Neural cell (in vitro differentiated cells): ENCODE data around the gene MAD1L1. TPM values are rescaled to one million over a fixed set of nuclear protein-coding genes. Genes with fewer than 3 reads are reported as not detected.

ENCODE experiments used
- H2AFZ ChIP-seq: fragments of 200-600, 300-800 bp; sonication (generic), shearing (Covaris generic); 2 replicates; pipeline ENCODE4 v1.6.0; 2014; ENCODE audit warnings: low read depth, mild to moderate bottlenecking, antibody characterized with exemption, low read length, moderate library complexity
- H3F3A ChIP-seq: fragments of 200-600 bp; shearing (Covaris generic); 2 replicates; pipeline ENCODE4 v1.6.1; 2016; ENCODE audit warnings: mild to moderate bottlenecking, moderate library complexity, mixed read lengths, antibody characterized with exemption, low read length; ENCODE audit not compliant: insufficient read depth, poor library complexity, severe bottlenecking
- H3K27ac ChIP-seq: fragments of 200-600, 300-800 bp; sonication (generic), shearing (Covaris generic); 2 replicates; pipeline ENCODE4 v1.5.1; 2014; ENCODE audit warnings: mild to moderate bottlenecking, low read length, moderate library complexity
- H3K27me3 ChIP-seq: fragments of 300-800, 200-600 bp; sonication (generic), shearing (Covaris generic); 2 replicates; pipeline ENCODE4 v1.6.0; 2014; ENCODE audit warnings: mild to moderate bottlenecking, low read depth, low read length, moderate library complexity; ENCODE audit not compliant: insufficient read depth
- H3K36me3 ChIP-seq: fragments of 300-800, 200-600 bp; sonication (generic), shearing (Covaris generic); 2 replicates; pipeline ENCODE4 v1.5.1; 2014; ENCODE audit warnings: mild to moderate bottlenecking, antibody characterized with exemption, low read length, moderate library complexity; ENCODE audit not compliant: insufficient read depth
- H3K4me2 ChIP-seq: fragments of 300-800, 200-600 bp; sonication (generic), shearing (Covaris generic); 2 replicates; pipeline ENCODE4 v1.6.0; 2014; ENCODE audit warnings: mild to moderate bottlenecking, low read length
- H3K4me3 ChIP-seq: fragments of 300-800, 200-600 bp; sonication (generic), shearing (Covaris generic); 2 replicates; pipeline ENCODE4 v1.5.1; 2014; ENCODE audit warnings: mild to moderate bottlenecking, low read length, moderate library complexity
- H3K79me2 ChIP-seq: fragments of 200-600 bp; shearing (Covaris generic); replicated peaks from 2 replicates; pipeline ENCODE4 v1.6.0; 2014; ENCODE audit warnings: mild to moderate bottlenecking, low read length, moderate library complexity; ENCODE audit not compliant: insufficient read depth
- H3K9ac ChIP-seq: fragments of 300-800, 200-600 bp; sonication (generic), shearing (Covaris generic); 2 replicates; pipeline ENCODE4 v1.6.1; 2016; ENCODE audit warnings: mild to moderate bottlenecking, low read length, mixed read lengths
- H3K9me2 ChIP-seq: fragments of 200-600 bp; shearing (Covaris generic); 2 replicates; pipeline ENCODE4 v1.6.1; 2016; ENCODE audit warnings: mild to moderate bottlenecking, low read length, mixed read lengths; ENCODE audit not compliant: insufficient read depth
- H3K9me3 ChIP-seq: fragments of 200-600, 300-800 bp; sonication (generic), shearing (Covaris generic); 2 replicates; pipeline ENCODE4 v1.6.1; 2016; ENCODE audit warnings: mild to moderate bottlenecking, mixed run types, low read length, moderate library complexity, mixed read lengths
- H4K20me1 ChIP-seq: fragments of 200-600 bp; shearing (Covaris generic); 2 replicates; pipeline ENCODE4 v1.6.1; 2016; ENCODE audit warnings: mild to moderate bottlenecking, mixed run types; ENCODE audit not compliant: insufficient read depth
- EP300 ChIP-seq: fragments of 450-650 bp; conservative IDR thresholded peaks from 2 replicates; pipeline ENCODE4 v1.6.1; 2014; ENCODE audit warnings: antibody characterized with exemption, mild to moderate bottlenecking, moderate library complexity; ENCODE audit not compliant: poor library complexity, severe bottlenecking
- EZH2 ChIP-seq: fragments of 200-600, 300-800 bp; shearing (Covaris generic), sonication (generic); IDR thresholded peaks from 2 replicates; pipeline ENCODE4 v1.6.1; 2014; ENCODE audit warnings: antibody characterized with exemption, low read length, borderline replicate concordance, mild to moderate bottlenecking; ENCODE audit not compliant: insufficient read depth, poor library complexity, severe bottlenecking
- MXI1 ChIP-seq: fragments of 450-650 bp; conservative IDR thresholded peaks from 2 replicates; pipeline ENCODE4 v1.6.1; 2014; ENCODE audit warnings: antibody characterized with exemption, mild to moderate bottlenecking; ENCODE audit not compliant: poor library complexity, severe bottlenecking
- POLR2AphosphoS5 ChIP-seq: IDR thresholded peaks from 2 replicates; pipeline ENCODE4 v1.6.1; 2012
- RAD21 ChIP-seq: fragments of 450-650 bp; conservative IDR thresholded peaks from 2 replicates; pipeline ENCODE4 v1.6.1; 2014; ENCODE audit warnings: antibody characterized with exemption, mild to moderate bottlenecking, moderate library complexity
- SMC3 ChIP-seq: fragments of 450-650 bp; conservative IDR thresholded peaks from 2 replicates; pipeline ENCODE4 v1.6.1; 2014; ENCODE audit warnings: antibody characterized with exemption, mild to moderate bottlenecking, moderate library complexity; ENCODE audit not compliant: poor library complexity
- TAF1 ChIP-seq: IDR thresholded peaks from 2 replicates; pipeline ENCODE4 v1.6.1; 2012; ENCODE audit warnings: low read depth
- polyA plus RNA-seq: library from polyadenylated mRNA; depleted of rRNA; stranded (reverse); fragments of >200 nt; gene quantifications from 2 replicates; pipeline ENCODE4 v1.2.3, GENCODE V29; 2014
- TF ChIP-seq, protein P1 (sequence below): IDR thresholded peaks from 2 replicates; pipeline ENCODE4 v1.6.1; 2012; ENCODE audit warnings: borderline replicate concordance
- TF ChIP-seq, protein P2 (sequence below): fragments of 450-650 bp; IDR thresholded peaks from 2 replicates; pipeline ENCODE4 v1.5.1; 2014; ENCODE audit warnings: antibody characterized with exemption, mild to moderate bottlenecking, moderate library complexity; ENCODE audit not compliant: poor library complexity, severe bottlenecking

The MAD1L1 gene
- polyA plus RNA-seq, 1 donor from 2014 or later, result 31.4 TPM

DNA sequence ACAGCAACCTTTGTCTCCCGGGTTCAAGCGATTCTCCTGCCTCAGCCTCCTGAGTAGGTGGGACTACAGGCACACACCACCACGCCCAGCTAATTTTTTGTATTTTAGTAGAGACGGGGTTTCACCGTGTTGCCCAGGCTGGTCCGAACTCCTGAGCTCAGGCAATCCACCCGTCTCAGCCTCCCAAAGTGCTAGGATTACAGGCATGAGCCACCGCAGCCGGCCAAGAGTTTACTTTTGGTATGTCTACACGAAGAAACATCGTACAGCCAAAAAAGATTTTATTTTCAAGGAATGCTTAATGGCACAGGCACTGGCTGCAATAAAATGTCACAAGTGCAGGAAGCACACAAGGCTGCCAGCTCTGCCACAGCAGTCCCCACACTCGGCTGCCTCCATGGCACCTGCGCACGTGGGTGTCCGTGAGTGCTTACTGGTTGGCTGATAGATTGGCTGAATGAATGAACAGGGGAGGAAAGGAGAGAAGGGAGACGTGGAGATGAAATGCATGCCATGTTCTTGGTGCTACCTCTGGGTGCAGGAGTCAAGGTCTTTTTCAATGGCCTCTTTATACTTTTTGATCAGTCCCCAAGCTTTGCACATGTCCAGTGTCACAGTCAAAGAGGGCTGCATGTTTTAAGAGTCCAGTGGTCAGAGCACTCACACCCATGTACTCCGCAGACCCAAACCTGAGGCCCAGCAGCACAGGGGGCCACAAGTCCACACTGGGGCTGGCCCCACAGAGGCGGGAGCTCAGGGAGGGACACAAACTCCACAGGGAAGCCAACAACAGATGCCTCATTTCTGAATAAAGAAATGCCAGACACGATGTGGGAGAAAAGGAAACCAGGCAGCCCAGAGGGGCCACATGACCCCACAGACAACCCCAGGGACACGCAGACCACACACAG lies 198.2 kb downstream of the MAD1L1 start:
- no peak for TF ChIP-seq POLR2AphosphoS5
- no peak for TF ChIP-seq SMC3
- no peak for TF ChIP-seq MXI1
- TF ChIP-seq EP300, result no peak
- TF ChIP-seq, protein P1, sequence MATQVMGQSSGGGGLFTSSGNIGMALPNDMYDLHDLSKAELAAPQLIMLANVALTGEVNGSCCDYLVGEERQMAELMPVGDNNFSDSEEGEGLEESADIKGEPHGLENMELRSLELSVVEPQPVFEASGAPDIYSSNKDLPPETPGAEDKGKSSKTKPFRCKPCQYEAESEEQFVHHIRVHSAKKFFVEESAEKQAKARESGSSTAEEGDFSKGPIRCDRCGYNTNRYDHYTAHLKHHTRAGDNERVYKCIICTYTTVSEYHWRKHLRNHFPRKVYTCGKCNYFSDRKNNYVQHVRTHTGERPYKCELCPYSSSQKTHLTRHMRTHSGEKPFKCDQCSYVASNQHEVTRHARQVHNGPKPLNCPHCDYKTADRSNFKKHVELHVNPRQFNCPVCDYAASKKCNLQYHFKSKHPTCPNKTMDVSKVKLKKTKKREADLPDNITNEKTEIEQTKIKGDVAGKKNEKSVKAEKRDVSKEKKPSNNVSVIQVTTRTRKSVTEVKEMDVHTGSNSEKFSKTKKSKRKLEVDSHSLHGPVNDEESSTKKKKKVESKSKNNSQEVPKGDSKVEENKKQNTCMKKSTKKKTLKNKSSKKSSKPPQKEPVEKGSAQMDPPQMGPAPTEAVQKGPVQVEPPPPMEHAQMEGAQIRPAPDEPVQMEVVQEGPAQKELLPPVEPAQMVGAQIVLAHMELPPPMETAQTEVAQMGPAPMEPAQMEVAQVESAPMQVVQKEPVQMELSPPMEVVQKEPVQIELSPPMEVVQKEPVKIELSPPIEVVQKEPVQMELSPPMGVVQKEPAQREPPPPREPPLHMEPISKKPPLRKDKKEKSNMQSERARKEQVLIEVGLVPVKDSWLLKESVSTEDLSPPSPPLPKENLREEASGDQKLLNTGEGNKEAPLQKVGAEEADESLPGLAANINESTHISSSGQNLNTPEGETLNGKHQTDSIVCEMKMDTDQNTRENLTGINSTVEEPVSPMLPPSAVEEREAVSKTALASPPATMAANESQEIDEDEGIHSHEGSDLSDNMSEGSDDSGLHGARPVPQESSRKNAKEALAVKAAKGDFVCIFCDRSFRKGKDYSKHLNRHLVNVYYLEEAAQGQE, result no peak
- TF ChIP-seq, protein P2, sequence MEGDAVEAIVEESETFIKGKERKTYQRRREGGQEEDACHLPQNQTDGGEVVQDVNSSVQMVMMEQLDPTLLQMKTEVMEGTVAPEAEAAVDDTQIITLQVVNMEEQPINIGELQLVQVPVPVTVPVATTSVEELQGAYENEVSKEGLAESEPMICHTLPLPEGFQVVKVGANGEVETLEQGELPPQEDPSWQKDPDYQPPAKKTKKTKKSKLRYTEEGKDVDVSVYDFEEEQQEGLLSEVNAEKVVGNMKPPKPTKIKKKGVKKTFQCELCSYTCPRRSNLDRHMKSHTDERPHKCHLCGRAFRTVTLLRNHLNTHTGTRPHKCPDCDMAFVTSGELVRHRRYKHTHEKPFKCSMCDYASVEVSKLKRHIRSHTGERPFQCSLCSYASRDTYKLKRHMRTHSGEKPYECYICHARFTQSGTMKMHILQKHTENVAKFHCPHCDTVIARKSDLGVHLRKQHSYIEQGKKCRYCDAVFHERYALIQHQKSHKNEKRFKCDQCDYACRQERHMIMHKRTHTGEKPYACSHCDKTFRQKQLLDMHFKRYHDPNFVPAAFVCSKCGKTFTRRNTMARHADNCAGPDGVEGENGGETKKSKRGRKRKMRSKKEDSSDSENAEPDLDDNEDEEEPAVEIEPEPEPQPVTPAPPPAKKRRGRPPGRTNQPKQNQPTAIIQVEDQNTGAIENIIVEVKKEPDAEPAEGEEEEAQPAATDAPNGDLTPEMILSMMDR, result no peak
- no peak for TF ChIP-seq TAF1
- TF ChIP-seq RAD21, result no peak
- TF ChIP-seq EZH2, result no peak
- no peaks in the 10 kb centered on the region for H3K36me3 ChIP-seq
- H3K27me3 ChIP-seq, result no peaks in the 10 kb centered on the region
- no peak overlapping the region for H3K4me2 ChIP-seq
- H3F3A ChIP-seq, result no peaks in the 10 kb centered on the region
- H3K9me3 ChIP-seq, result no peaks in the 10 kb centered on the region
- no peak overlapping the region for H3K27ac ChIP-seq
- H3K9ac ChIP-seq, result no peak overlapping the region
- no peaks in the 10 kb centered on the region for H4K20me1 ChIP-seq
- no peaks in the 10 kb centered on the region for H3K79me2 ChIP-seq
- no peak overlapping the region for H3K4me3 ChIP-seq
- no peaks in the 10 kb centered on the region for H3K9me2 ChIP-seq
- H2AFZ ChIP-seq, result no peak overlapping the region

DNA sequence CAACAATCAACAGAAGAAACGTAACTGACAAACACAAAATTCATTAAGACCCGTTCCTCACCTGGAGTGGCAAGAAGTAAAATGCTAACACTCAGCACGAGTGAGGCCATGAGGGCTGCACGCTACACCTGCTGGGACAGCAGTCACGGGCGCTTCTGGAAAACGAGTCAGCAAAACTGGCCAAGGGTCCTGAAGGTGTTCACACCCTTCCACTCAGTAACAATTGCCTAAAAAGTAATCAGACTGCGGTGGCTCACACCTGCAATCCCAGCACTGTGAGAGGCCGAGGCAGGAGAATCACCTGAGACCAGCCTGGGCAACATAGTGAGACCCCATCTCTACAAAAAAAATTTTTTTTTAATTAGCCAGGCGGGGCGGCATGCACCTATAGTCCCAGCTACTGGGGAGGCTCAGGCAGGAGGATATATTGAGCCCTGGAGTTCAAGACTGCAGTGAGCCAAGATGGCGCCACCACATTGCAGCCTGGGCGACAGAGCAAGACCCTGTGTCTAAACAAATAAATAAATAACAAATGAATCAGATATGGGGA lies 199.1 kb downstream of the MAD1L1 start:
- H3K79me2 ChIP-seq, result no peaks in the 10 kb centered on the region
- no peak overlapping the region for H2AFZ ChIP-seq
- H3K9ac ChIP-seq, result no peak overlapping the region
- no peaks in the 10 kb centered on the region for H3F3A ChIP-seq
- no peak overlapping the region for H3K4me2 ChIP-seq
- H3K27ac ChIP-seq, result no peak overlapping the region
- no peak overlapping the region for H3K4me3 ChIP-seq
- peaks cover 2% of the 10 kb centered on the region for H3K36me3 ChIP-seq
- TF ChIP-seq, protein P2, result no peak
- TF ChIP-seq SMC3 (no peak), MXI1 (no peak), TAF1 (no peak), POLR2AphosphoS5 (no peak)
- no peaks in the 10 kb centered on the region for H3K9me3 ChIP-seq
- H3K9me2 ChIP-seq, result no peaks in the 10 kb centered on the region
- no peaks in the 10 kb centered on the region for H3K27me3 ChIP-seq
- no peaks in the 10 kb centered on the region for H4K20me1 ChIP-seq
